Fibroblast of lung (primary cell): ENCODE measurements around the gene IGFBP1. TPM values are rescaled to one million over a fixed set of nuclear protein-coding genes. Genes with fewer than 3 reads are reported as not detected.

Source experiments
- DNase-seq, 2 donors: peaks; one replicate each; pipeline versions ENCODE4 v3.0.0 to v3.0.0-alpha.2; 2010; ENCODE audit warnings: low read depth in 2 of 2
- H2AFZ ChIP-seq: 2 replicates; pipeline ENCODE4 v1.5.1; 2012; ENCODE audit warnings: low read length, control low read depth, inconsistent platforms
- H3K27ac ChIP-seq: 2 replicates; pipeline ENCODE4 v1.5.1; 2011; ENCODE audit warnings: low read length, control low read depth; ENCODE audit not compliant: insufficient read depth
- H3K27me3 ChIP-seq: 2 replicates; pipeline ENCODE4 v1.5.1; 2011; ENCODE audit warnings: mild to moderate bottlenecking, low read length; ENCODE audit not compliant: control insufficient read depth, insufficient read depth
- H3K36me3 ChIP-seq: 2 replicates; pipeline ENCODE4 v1.5.1; 2011; ENCODE audit warnings: low read length; ENCODE audit not compliant: control insufficient read depth, insufficient read depth
- H3K4me1 ChIP-seq: 2 replicates; pipeline ENCODE4 v1.5.1; 2011; ENCODE audit warnings: low read length; ENCODE audit not compliant: control insufficient read depth, insufficient read depth; ENCODE audit errors: extremely low read depth
- H3K4me2 ChIP-seq: 2 replicates; pipeline ENCODE4 v1.5.1; 2011; ENCODE audit warnings: low read length, control low read depth; ENCODE audit not compliant: insufficient read depth; ENCODE audit errors: extremely low read depth
- H3K4me3 ChIP-seq, 4 experiments: fragments of 200-600 bp in 1 of 4; sonication (generic) in 1 of 4; replicated peaks in 1 of 4; 2 replicates each; pipeline ENCODE4 v1.5.1; 2011 to 2016; ENCODE audit warnings: low read length in 4 of 4, low read depth in 3 of 4, mild to moderate bottlenecking in 3 of 4, control low read depth in 2 of 4, inconsistent platforms in 1 of 4, mixed read lengths in 1 of 4; ENCODE audit not compliant: insufficient read depth in 1 of 4; ENCODE audit errors: control extremely low read depth in 1 of 4
- H3K79me2 ChIP-seq: 2 replicates; pipeline ENCODE4 v1.5.1; 2012; ENCODE audit warnings: mild to moderate bottlenecking, low read length, inconsistent platforms; ENCODE audit not compliant: control insufficient read depth, insufficient read depth
- H3K9ac ChIP-seq: 2 replicates; pipeline ENCODE4 v1.5.1; 2011; ENCODE audit warnings: mild to moderate bottlenecking, low read length, control low read depth; ENCODE audit not compliant: insufficient read depth
- H3K9me3 ChIP-seq: 2 replicates; pipeline ENCODE4 v1.5.1; 2012; ENCODE audit warnings: low read depth, low read length; ENCODE audit not compliant: control insufficient read depth, insufficient read depth
- H4K20me1 ChIP-seq: 2 replicates; pipeline ENCODE4 v1.5.1; 2011; ENCODE audit warnings: low read length; ENCODE audit not compliant: control insufficient read depth, insufficient read depth; ENCODE audit errors: extremely low read depth
- CTCF ChIP-seq, 2 donors: IDR thresholded peaks in 1 of 2; conservative IDR thresholded peaks in 1 of 2; 1 replicate in 1 of 2; 2 replicates in 1 of 2; pipeline ENCODE4 v1.5.1; 2011 to 2012; ENCODE audit warnings: low read length in 2 of 2, control low read depth in 1 of 2, inconsistent platforms in 1 of 2, low read depth in 1 of 2, mild to moderate bottlenecking in 1 of 2
- EZH2 ChIP-seq: IDR thresholded peaks from 2 replicates; pipeline ENCODE4 v1.5.1; 2012; ENCODE audit warnings: low read length, control low read depth, mild to moderate bottlenecking; ENCODE audit errors: missing control alignments
- polyA plus RNA-seq, 2 donors: library from polyadenylated mRNA; depleted of rRNA in 1 of 2; stranded (reverse) in 1 of 2; unstranded in 1 of 2; fragments of >200 nt; gene quantifications; 2 replicates each; pipeline ENCODE4 v1.2.1, GENCODE V29; 2011 to 2012; ENCODE audit warnings: missing spikeins in 1 of 2
- total RNA-seq: library from RNA; depleted of rRNA; stranded (reverse); fragments of >200 nt; gene quantifications from 2 replicates; pipeline ENCODE4 v1.2.1, GENCODE V29; 2014

Gene IGFBP1
- total and polyA plus RNA-seq, 2 donors (not counting 1 experiment from before 2014, with no cell fraction given), result not detected

DNA sequence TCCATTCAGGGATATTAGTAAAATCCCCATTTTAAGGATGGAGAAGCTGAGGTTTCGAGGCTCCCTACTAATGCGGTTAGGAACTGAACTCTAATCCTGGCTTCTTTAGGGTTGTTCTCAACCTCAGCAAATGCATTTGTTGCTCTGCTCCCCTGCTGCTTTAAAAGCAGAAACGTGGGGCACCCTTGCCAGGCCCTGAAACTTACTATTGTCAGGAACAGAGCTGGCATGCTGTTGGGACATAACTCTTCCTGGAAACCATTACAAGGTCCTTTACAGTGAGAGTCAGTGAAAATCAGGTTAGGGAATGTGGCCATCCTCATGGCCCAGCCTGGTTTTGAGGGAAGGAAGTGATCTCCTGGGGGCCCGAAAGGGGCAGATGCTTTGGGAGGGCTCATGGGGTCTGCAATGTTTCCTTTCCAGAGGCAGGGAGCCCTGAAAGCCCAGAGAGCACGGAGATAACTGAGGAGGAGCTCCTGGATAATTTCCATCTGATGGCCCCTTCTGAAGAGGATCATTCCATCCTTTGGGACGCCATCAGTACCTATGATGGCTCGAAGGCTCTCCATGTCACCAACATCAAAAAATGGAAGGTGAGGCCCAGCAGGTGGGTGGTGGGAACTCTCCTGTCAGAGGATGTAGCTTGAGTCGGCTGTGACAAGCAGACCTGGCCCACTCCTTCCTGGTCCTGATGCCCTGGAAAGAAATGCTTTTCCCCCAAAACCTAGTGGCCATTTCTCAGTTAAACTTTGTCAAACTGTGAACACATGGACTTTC, 2.0 kb downstream of the IGFBP1 start:
- Histone ChIP-seq H3K27me3 (peaks cover 27% of the 10 kb centered on the region), H3K4me1 (no peaks in the 10 kb centered on the region), H3K4me3 (no peak overlapping the region), H2AFZ (no peak overlapping the region), H4K20me1 (no peaks in the 10 kb centered on the region), H3K4me2 (no peak overlapping the region), H3K79me2 (no peaks in the 10 kb centered on the region), H3K27ac (no peak overlapping the region), H3K9me3 (no peaks in the 10 kb centered on the region), H3K9ac (no peak overlapping the region), H3K36me3 (no peaks in the 10 kb centered on the region)
- TF ChIP-seq EZH2, result no peak
- TF ChIP-seq CTCF (conservative IDR thresholded peaks at IDR 0.05 in 1 of 2, IDR thresholded peaks at IDR 0.05 in 1 of 2; ENCODE audit: low read depth in 1 of 2, low read length in 2 of 2), result no peak
- no peak for DNase-seq

GRCh38 chr7:45890902-45891461, 2.7 kb downstream of the IGFBP1 start:
- Histone ChIP-seq H3K9me3 (no peaks in the 10 kb centered on the region), H3K4me3 (no peak overlapping the region), H3K27ac (no peak overlapping the region), H2AFZ (no peak overlapping the region), H3K4me2 (no peak overlapping the region), H4K20me1 (no peaks in the 10 kb centered on the region), H3K79me2 (no peaks in the 10 kb centered on the region), H3K9ac (no peak overlapping the region), H3K36me3 (no peaks in the 10 kb centered on the region), H3K27me3 (peaks cover 27% of the 10 kb centered on the region), H3K4me1 (no peaks in the 10 kb centered on the region)
- TF ChIP-seq CTCF (conservative IDR thresholded peaks at IDR 0.05 in 1 of 2, IDR thresholded peaks at IDR 0.05 in 1 of 2; ENCODE audit: low read depth in 1 of 2, low read length in 2 of 2) (peak; percentile 37 to 62), EZH2 (no peak)
- peak; percentile 33 to 64 for DNase-seq

DNA sequence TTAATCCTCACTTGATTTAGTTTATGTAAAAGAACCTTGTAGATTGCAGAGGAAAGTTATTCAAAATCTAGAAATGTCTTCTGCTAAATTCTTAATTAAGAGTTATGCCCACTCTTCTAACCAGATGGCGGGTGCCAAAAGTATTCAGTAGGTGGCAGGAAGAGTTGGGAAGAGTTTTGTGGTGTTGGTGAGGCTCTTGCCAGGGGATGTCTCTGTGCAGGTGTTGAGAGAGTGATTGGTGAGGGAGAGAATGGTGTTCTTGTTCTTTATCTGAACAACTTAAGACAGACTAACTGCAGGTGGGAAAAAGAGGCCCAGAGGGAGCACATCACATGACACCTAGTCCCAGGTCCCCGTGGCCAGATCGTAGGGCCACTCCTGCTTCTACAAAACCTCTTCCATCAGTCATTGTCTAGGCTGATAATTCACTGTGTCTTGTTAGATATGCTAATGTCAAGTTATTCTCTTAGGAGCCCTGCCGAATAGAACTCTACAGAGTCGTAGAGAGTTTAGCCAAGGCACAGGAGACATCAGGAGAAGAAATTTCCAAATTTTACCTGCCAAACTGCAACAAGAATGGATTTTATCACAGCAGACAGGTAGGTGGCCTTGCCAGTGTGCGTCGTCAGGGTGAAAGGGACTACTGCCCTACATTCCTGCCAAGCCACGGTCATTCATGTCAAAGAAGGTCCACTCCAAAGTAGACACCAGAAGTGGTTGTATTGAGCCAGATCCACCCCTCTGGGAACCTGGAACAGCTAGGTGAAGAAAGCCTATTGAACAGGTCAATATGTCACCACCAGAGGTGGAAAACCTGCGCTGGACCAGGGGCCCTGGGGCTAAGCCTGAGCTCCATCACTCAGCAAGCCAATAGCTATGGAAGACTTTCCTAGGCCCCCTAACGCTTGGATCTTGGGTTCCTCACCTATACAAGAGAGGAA, 3.4 kb downstream of the IGFBP1 start:
- Histone ChIP-seq H3K9me3 (no peaks in the 10 kb centered on the region), H3K4me1 (no peaks in the 10 kb centered on the region), H3K27me3 (peaks cover 27% of the 10 kb centered on the region), H3K4me2 (no peak overlapping the region), H2AFZ (no peak overlapping the region), H3K4me3 (no peak overlapping the region), H3K27ac (no peak overlapping the region), H3K36me3 (no peaks in the 10 kb centered on the region), H3K79me2 (no peaks in the 10 kb centered on the region), H4K20me1 (no peaks in the 10 kb centered on the region), H3K9ac (no peak overlapping the region)
- TF ChIP-seq CTCF (conservative IDR thresholded peaks at IDR 0.05 in 1 of 2, IDR thresholded peaks at IDR 0.05 in 1 of 2; ENCODE audit: low read depth in 1 of 2, low read length in 2 of 2) (no peak), EZH2 (no peak)
- no peak for DNase-seq
